HepG2 (cell line): ENCODE measurements around the gene MAP3K4. TPM values are rescaled to one million over a fixed set of nuclear protein-coding genes. Genes with fewer than 3 reads are reported as not detected.
A peak's percentile ranks its signal among the peaks of the same experiment; 100 is the strongest.

Experiments
- JARID2 ChIP-seq: sonication (generic); formaldehyde crosslinking; IDR thresholded peaks from 2 replicates; pipeline ENCODE4 v1.8.1; 2023; ENCODE audit warnings: missing genetic modification reagents, inconsistent platforms; ENCODE audit not compliant: insufficient replicate concordance
- KAT7 ChIP-seq: IDR thresholded peaks from 2 replicates; pipeline ENCODE4 v1.6.1; 2018; ENCODE audit warnings: borderline replicate concordance, missing compliant biosample characterization
- RFXANK ChIP-seq: IDR thresholded peaks from 2 replicates; pipeline ENCODE4 v1.6.1; 2016
- RORA ChIP-seq: sonication (generic); formaldehyde crosslinking; IDR thresholded peaks from 2 replicates; pipeline ENCODE4 v1.5.0; 2020; ENCODE audit warnings: mild to moderate bottlenecking, missing genetic modification reagents, moderate library complexity
- SMAD3 ChIP-seq: sonication (generic); formaldehyde crosslinking; IDR thresholded peaks from 2 replicates; pipeline ENCODE4 v1.4.0; 2020; ENCODE audit warnings: missing genetic modification reagents
- XBP1 ChIP-seq: sonication (generic); formaldehyde crosslinking; IDR thresholded peaks from 2 replicates; pipeline ENCODE4 v1.5.0; 2020; ENCODE audit warnings: missing genetic modification reagents
- ZMAT3 ChIP-seq: sonication (generic); formaldehyde crosslinking; conservative IDR thresholded peaks from 2 replicates; pipeline ENCODE4 v1.7.0; 2021; ENCODE audit warnings: missing genetic modification reagents
- ZNF10 ChIP-seq: sonication (generic); formaldehyde crosslinking; IDR thresholded peaks from 2 replicates; pipeline ENCODE4 v1.4.0; 2020; ENCODE audit warnings: mild to moderate bottlenecking, low read depth, missing genetic modification reagents, borderline replicate concordance
- ZNF224 ChIP-seq: sonication (generic); formaldehyde crosslinking; IDR thresholded peaks from 2 replicates; pipeline ENCODE4 v1.5.0; 2020; ENCODE audit warnings: mild to moderate bottlenecking, missing genetic modification reagents
- ZNF30 ChIP-seq: sonication (generic); formaldehyde crosslinking; IDR thresholded peaks from 2 replicates; pipeline ENCODE4 v1.5.0; 2020; ENCODE audit warnings: mild to moderate bottlenecking, missing genetic modification reagents
- ZNF430 ChIP-seq: sonication (generic); formaldehyde crosslinking; IDR thresholded peaks from 2 replicates; pipeline ENCODE4 v1.9.0; 2021; ENCODE audit warnings: mild to moderate bottlenecking, missing genetic modification reagents
- ZNF546 ChIP-seq: sonication (generic); formaldehyde crosslinking; conservative IDR thresholded peaks from 2 replicates; pipeline ENCODE4 v1.8.1; 2023; ENCODE audit warnings: mild to moderate bottlenecking, missing genetic modification reagents
- ZNF589 ChIP-seq: sonication (generic); formaldehyde crosslinking; conservative IDR thresholded peaks from 2 replicates; pipeline ENCODE4 v1.8.0; 2022; ENCODE audit warnings: mild to moderate bottlenecking, moderate library complexity, missing genetic modification reagents
- polyA plus RNA-seq, 8 experiments: library from polyadenylated mRNA; depleted of rRNA in 3 of 8; stranded (reverse) in 7 of 8; unstranded in 1 of 8; fragments of >200 nt; fragmentation: Illumina TruSeq in 4 of 8; extraction: Trizol in 4 of 8; gene quantifications; 2 replicates each; pipeline versions ENCODE4 v1.2.1 to v1.2.3, GENCODE V29; 2011 to 2016; ENCODE audit warnings: low read depth in 4 of 8, missing spikeins in 1 of 8, mixed read lengths in 1 of 8; ENCODE audit not compliant: insufficient read depth in 1 of 8
- total RNA-seq, 5 experiments: library from RNA; depleted of rRNA; stranded (reverse); fragments of >200 nt; fragmentation: Illumina TruSeq; extraction: Trizol; gene quantifications; 2 replicates each; pipeline ENCODE4 v1.2.3, GENCODE V29; 2016; ENCODE audit warnings: low read depth in 1 of 5
- TF ChIP-seq, protein P1 (sequence below): sonication (generic); formaldehyde crosslinking; IDR thresholded peaks from 2 replicates; pipeline ENCODE4 v1.5.0; 2020; ENCODE audit warnings: mild to moderate bottlenecking, missing genetic modification reagents, borderline replicate concordance
- TF ChIP-seq, protein P2 (sequence below): sonication (generic); formaldehyde crosslinking; IDR thresholded peaks from 2 replicates; pipeline ENCODE4 v1.8.0; 2022; ENCODE audit warnings: mild to moderate bottlenecking, missing genetic modification reagents, borderline replicate concordance
- TF ChIP-seq, protein P3 (sequence below): sonication (generic); formaldehyde crosslinking; IDR thresholded peaks from 2 replicates; pipeline ENCODE4 v1.4.0; 2020; ENCODE audit warnings: missing genetic modification reagents, borderline replicate concordance
- TF ChIP-seq, protein P4 (sequence below): IDR thresholded peaks from 2 replicates; pipeline ENCODE4 v1.6.1; 2016; ENCODE audit warnings: mild to moderate bottlenecking, missing biosample characterization, missing genetic modification reagents

Gene MAP3K4
- total and polyA plus RNA-seq, 2 of the 13 experiments (the other 11 are each of a cell fraction or from before 2014, with no cell fraction given) = 12.9 to 33.6 TPM

DNA sequence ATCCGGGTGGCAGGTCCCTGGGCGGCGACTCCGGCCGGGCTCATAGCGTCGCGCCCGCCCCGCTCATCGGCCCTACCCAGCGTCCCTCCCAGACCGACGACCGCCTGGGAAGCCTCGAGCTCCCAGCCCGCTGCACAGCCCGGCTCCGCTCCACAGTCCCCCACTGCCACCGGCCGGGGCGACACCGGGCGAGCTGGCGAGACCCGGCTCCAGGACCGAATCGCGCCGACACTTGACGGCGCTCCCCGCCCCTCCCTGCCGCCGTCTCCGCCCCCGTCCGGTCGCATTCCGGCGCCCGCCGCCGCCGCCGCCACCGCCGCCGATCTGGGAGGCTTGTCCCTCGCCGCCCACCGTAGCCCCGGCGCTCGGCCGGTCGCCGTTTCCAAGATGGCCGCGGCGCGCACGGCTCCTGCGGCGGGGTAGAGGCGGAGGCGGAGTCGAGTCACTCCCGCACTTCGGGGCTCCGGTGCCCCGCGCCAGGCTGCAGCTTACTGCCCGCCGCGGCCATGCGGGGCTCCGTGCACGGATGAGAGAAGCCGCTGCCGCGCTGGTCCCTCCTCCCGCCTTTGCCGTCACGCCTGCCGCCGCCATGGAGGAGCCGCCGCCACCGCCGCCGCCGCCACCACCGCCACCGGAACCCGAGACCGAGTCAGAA is at the start of gene MAP3K4 (continued):
- TF ChIP-seq, protein P1, sequence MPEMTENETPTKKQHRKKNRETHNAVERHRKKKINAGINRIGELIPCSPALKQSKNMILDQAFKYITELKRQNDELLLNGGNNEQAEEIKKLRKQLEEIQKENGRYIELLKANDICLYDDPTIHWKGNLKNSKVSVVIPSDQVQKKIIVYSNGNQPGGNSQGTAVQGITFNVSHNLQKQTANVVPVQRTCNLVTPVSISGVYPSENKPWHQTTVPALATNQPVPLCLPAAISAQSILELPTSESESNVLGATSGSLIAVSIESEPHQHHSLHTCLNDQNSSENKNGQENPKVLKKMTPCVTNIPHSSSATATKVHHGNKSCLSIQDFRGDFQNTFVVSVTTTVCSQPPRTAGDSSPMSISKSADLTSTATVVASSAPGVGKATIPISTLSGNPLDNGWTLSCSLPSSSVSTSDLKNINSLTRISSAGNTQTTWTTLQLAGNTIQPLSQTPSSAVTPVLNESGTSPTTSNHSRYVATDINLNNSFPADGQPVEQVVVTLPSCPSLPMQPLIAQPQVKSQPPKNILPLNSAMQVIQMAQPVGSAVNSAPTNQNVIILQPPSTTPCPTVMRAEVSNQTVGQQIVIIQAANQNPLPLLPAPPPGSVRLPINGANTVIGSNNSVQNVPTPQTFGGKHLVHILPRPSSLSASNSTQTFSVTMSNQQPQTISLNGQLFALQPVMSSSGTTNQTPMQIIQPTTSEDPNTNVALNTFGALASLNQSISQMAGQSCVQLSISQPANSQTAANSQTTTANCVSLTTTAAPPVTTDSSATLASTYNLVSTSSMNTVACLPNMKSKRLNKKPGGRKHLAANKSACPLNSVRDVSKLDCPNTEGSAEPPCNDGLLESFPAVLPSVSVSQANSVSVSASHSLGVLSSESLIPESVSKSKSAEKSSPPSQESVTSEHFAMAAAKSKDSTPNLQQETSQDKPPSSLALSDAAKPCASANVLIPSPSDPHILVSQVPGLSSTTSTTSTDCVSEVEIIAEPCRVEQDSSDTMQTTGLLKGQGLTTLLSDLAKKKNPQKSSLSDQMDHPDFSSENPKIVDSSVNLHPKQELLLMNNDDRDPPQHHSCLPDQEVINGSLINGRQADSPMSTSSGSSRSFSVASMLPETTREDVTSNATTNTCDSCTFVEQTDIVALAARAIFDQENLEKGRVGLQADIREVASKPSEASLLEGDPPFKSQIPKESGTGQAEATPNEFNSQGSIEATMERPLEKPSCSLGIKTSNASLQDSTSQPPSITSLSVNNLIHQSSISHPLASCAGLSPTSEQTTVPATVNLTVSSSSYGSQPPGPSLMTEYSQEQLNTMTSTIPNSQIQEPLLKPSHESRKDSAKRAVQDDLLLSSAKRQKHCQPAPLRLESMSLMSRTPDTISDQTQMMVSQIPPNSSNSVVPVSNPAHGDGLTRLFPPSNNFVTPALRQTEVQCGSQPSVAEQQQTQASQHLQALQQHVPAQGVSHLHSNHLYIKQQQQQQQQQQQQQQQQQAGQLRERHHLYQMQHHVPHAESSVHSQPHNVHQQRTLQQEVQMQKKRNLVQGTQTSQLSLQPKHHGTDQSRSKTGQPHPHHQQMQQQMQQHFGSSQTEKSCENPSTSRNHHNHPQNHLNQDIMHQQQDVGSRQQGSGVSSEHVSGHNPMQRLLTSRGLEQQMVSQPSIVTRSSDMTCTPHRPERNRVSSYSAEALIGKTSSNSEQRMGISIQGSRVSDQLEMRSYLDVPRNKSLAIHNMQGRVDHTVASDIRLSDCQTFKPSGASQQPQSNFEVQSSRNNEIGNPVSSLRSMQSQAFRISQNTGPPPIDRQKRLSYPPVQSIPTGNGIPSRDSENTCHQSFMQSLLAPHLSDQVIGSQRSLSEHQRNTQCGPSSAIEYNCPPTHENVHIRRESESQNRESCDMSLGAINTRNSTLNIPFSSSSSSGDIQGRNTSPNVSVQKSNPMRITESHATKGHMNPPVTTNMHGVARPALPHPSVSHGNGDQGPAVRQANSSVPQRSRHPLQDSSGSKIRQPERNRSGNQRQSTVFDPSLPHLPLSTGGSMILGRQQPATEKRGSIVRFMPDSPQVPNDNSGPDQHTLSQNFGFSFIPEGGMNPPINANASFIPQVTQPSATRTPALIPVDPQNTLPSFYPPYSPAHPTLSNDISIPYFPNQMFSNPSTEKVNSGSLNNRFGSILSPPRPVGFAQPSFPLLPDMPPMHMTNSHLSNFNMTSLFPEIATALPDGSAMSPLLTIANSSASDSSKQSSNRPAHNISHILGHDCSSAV (CRISPR knock-in tag) = no peak
- TF ChIP-seq ZNF546 = peak; percentile 80; the same call in 1 of the 2 replicates
- no peak for TF ChIP-seq RFXANK (CRISPR knock-in tag)
- TF ChIP-seq, protein P2, sequence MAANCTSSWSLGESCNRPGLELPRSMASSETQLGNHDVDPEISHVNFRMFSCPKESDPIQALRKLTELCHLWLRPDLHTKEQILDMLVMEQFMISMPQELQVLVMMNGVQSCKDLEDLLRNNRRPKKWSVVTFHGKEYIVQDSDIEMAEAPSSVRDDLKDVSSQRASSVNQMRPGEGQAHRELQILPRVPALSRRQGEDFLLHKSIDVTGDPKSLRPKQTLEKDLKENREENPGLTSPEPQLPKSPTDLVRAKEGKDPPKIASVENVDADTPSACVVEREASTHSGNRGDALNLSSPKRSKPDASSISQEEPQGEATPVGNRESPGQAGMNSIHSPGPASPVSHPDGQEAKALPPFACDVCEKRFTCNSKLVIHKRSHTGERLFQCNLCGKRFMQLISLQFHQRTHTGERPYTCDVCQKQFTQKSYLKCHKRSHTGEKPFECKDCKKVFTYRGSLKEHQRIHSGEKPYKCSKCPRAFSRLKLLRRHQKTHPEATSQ = no peak
- peak; percentile 25; the same call in 1 of the 2 replicates for TF ChIP-seq ZNF430 (CRISPR knock-in tag)
- no peak for TF ChIP-seq RORA
- TF ChIP-seq, protein P3, sequence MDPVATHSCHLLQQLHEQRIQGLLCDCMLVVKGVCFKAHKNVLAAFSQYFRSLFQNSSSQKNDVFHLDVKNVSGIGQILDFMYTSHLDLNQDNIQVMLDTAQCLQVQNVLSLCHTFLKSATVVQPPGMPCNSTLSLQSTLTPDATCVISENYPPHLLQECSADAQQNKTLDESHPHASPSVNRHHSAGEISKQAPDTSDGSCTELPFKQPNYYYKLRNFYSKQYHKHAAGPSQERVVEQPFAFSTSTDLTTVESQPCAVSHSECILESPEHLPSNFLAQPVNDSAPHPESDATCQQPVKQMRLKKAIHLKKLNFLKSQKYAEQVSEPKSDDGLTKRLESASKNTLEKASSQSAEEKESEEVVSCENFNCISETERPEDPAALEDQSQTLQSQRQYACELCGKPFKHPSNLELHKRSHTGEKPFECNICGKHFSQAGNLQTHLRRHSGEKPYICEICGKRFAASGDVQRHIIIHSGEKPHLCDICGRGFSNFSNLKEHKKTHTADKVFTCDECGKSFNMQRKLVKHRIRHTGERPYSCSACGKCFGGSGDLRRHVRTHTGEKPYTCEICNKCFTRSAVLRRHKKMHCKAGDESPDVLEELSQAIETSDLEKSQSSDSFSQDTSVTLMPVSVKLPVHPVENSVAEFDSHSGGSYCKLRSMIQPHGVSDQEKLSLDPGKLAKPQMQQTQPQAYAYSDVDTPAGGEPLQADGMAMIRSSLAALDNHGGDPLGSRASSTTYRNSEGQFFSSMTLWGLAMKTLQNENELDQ = no peak
- no peak for TF ChIP-seq ZNF10 (CRISPR knock-in tag)
- TF ChIP-seq, protein P4, sequence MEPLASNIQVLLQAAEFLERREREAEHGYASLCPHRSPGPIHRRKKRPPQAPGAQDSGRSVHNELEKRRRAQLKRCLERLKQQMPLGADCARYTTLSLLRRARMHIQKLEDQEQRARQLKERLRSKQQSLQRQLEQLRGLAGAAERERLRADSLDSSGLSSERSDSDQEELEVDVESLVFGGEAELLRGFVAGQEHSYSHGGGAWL (CRISPR knock-in tag) = peak; percentile 89
- peak; percentile 85 for TF ChIP-seq KAT7 (CRISPR knock-in tag)
- TF ChIP-seq SMAD3 (CRISPR knock-in tag) = no peak
- no peak; the same call in 1 of the 2 replicates for TF ChIP-seq ZNF589 (CRISPR knock-in tag)
- no peak for TF ChIP-seq JARID2 (CRISPR knock-in tag)
- 0 out of 2 replicates have a peak, but pooled peaks have one; percentile 60 for TF ChIP-seq ZNF224 (CRISPR knock-in tag)
- peak; percentile 69; the same call in 1 of the 2 replicates for TF ChIP-seq ZMAT3 (CRISPR knock-in tag)
- no peak for TF ChIP-seq ZNF30 (CRISPR knock-in tag)
- TF ChIP-seq XBP1 = peak; percentile 39; the same call in 1 of the 2 replicates
